ENCODE results near the gene GGT5. TPM values are rescaled to one million over a fixed set of nuclear protein-coding genes. Genes with fewer than 3 reads are reported as not detected.

Gene GGT5
- total RNA-seq, 2 donors from 2014 or later, result 36.2 to 58.7 TPM

GRCh38 chr22:24170188-24170587, 74.7 kb downstream of the GGT5 start:
- Histone ChIP-seq H3K4me1 (peaks cover 0 to 22% of the 10 kb centered on the region in 2 donors), H3K9me3 (no peaks in the 10 kb centered on the region), H3K27me3 (no peaks in the 10 kb centered on the region), H3K36me3 (peaks cover 58% of the 10 kb centered on the region), H3K27ac (no peak overlapping the region), H3K4me3 (no peak overlapping the region)
- no peak for TF ChIP-seq CTCF (IDR thresholded peaks at IDR 0.05)
- no peak for DNase-seq (ENCODE audit: low spot score)

Other genes starting within 250 kb of the GGT5 start
- gene GSTT4, start 239.6 kb downstream of the GGT5 start, total RNA-seq, result not detected
- 10 to 100 TPM; 27.6 to 27.9 TPM for gene CABIN1, start 233.8 kb downstream of the GGT5 start, total RNA-seq
- 1 to 10 TPM; 4.9 to 9.5 TPM for gene SUSD2, start 63.6 kb downstream of the GGT5 start, total RNA-seq
- 10 to 100 TPM; 33.6 to 39.1 TPM for gene SPECC1L, start 25.7 kb upstream of the GGT5 start, total RNA-seq
- gene ADORA2A, start 182.5 kb upstream of the GGT5 start, total RNA-seq, result 1 to 10 TPM; 5.9 to 7.1 TPM

Data from right atrium auricular region (tissue), 2 donors.